ENCODE results near the gene CFAP45.

DNA sequence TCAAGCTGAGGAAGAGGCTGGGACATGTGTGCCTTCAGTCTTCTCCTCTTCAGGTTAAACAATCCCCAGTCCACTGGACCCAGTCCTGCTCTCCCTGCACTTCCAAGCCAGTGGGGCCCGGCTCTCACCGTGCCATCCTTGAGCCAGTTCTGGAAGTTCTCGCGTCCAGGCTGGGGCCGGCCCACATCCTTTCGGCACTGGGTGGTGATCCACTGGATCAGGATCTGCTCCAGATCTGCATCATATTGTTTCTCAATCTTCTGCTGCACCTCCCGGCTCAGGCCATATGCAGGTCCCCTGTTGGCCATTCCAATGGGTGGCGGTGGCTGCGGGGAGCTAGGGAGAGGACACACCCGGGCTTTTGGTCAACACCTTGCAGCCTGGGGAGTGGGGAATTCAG, 20.2 kb upstream of the CFAP45 start:
- TF ChIP-seq, protein P1, sequence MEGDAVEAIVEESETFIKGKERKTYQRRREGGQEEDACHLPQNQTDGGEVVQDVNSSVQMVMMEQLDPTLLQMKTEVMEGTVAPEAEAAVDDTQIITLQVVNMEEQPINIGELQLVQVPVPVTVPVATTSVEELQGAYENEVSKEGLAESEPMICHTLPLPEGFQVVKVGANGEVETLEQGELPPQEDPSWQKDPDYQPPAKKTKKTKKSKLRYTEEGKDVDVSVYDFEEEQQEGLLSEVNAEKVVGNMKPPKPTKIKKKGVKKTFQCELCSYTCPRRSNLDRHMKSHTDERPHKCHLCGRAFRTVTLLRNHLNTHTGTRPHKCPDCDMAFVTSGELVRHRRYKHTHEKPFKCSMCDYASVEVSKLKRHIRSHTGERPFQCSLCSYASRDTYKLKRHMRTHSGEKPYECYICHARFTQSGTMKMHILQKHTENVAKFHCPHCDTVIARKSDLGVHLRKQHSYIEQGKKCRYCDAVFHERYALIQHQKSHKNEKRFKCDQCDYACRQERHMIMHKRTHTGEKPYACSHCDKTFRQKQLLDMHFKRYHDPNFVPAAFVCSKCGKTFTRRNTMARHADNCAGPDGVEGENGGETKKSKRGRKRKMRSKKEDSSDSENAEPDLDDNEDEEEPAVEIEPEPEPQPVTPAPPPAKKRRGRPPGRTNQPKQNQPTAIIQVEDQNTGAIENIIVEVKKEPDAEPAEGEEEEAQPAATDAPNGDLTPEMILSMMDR (IDR thresholded peaks at IDR 0.05) = no peak
- no peak for TF ChIP-seq POLR2A (IDR thresholded peaks at IDR 0.05)

All from thyroid gland (tissue), 4 donors.